SK-N-SH (cell line): ENCODE results near the gene CENPE. TPM values are rescaled to one million over a fixed set of nuclear protein-coding genes. Genes with fewer than 3 reads are reported as not detected.

ENCODE experiments used
- CTCF ChIA-PET: fragments of 300-600, 350-600 bp; formaldehyde crosslinking; extraction: SDS; loops from one replicate; lab custom pipeline; 2021; lab: Yijun Ruan, JAX
- POLR2A ChIA-PET: fragments of 350-600 bp; sonication (Branson Sonifier 250); formaldehyde crosslinking; extraction: SDS; loops from one replicate; lab custom pipeline; 2020; ENCODE audit warnings: antibody characterized with exemption, inconsistent platforms; lab: Yijun Ruan, JAX
- DNase-seq: peaks from one replicate; pipeline ENCODE4 v3.0.0; 2012
- H2AFZ ChIP-seq: fragments of 200-600 bp; sonication (generic); 2 replicates; pipeline ENCODE4 v1.8.1; 2016; ENCODE audit warnings: antibody characterized with exemption, mild to moderate bottlenecking, low read depth
- H3F3A ChIP-seq: fragments of 200-600 bp; sonication (generic); replicated peaks from 2 replicates; pipeline ENCODE3; 2016; ENCODE audit warnings: antibody characterized with exemption, mild to moderate bottlenecking; ENCODE audit not compliant: insufficient read depth
- H3K27ac ChIP-seq, 2 experiments: fragments of 200-500 bp in 1 of 2; fragments of 200-600 bp in 1 of 2; sonication (Bioruptor generic) in 1 of 2; sonication (generic), shearing (Covaris generic) in 1 of 2; 2 replicates each; pipeline versions ENCODE4 v1.5.1 to v1.6.1; 2014 to 2016; ENCODE audit warnings: low read depth in 2 of 2, inconsistent platforms in 1 of 2, low read length in 1 of 2, mild to moderate bottlenecking in 1 of 2, mixed read lengths in 1 of 2
- H3K27me3 ChIP-seq: fragments of 200-600 bp; sonication (generic), shearing (Covaris generic); 2 replicates; pipeline ENCODE4 v1.6.1; 2016; ENCODE audit warnings: mixed run types; ENCODE audit not compliant: insufficient read depth
- H3K36me3 ChIP-seq, 2 experiments: fragments of 200-500 bp in 1 of 2; fragments of 200-600 bp in 1 of 2; sonication (Bioruptor generic) in 1 of 2; sonication (generic) in 1 of 2; replicated peaks in 1 of 2; 2 replicates each; pipeline versions ENCODE3 to v1.5.1; 2014 to 2016; ENCODE audit warnings: low read length in 1 of 2, mild to moderate bottlenecking in 1 of 2; ENCODE audit not compliant: insufficient read depth in 2 of 2, control insufficient read depth in 1 of 2
- H3K4me1 ChIP-seq, 2 experiments: fragments of 200-500 bp in 1 of 2; fragments of 200-600 bp in 1 of 2; sonication (Bioruptor generic) in 1 of 2; sonication (generic), shearing (Covaris generic) in 1 of 2; 2 replicates each; pipeline versions ENCODE4 v1.5.1 to v1.6.1; 2014 to 2016; ENCODE audit warnings: low read depth in 1 of 2, low read length in 1 of 2, mixed run types in 1 of 2; ENCODE audit not compliant: insufficient read depth in 2 of 2, control insufficient read depth in 1 of 2
- H3K4me2 ChIP-seq: fragments of 200-600 bp; sonication (generic), shearing (Covaris generic); 2 replicates; pipeline ENCODE4 v1.6.1; 2017; ENCODE audit warnings: mixed run types
- H3K4me3 ChIP-seq, 2 experiments: fragments of 200-500 bp in 1 of 2; fragments of 200-600 bp in 1 of 2; sonication (Bioruptor generic) in 1 of 2; sonication (generic), shearing (Covaris generic) in 1 of 2; 2 replicates each; pipeline versions ENCODE4 v1.5.1 to v1.8.1; 2014 to 2016; ENCODE audit warnings: low read depth in 2 of 2, inconsistent platforms in 1 of 2, low read length in 1 of 2, mild to moderate bottlenecking in 1 of 2, mixed read lengths in 1 of 2, moderate library complexity in 1 of 2
- H3K79me2 ChIP-seq: fragments of 200-600 bp; sonication (generic); 2 replicates; pipeline ENCODE4 v1.8.1; 2017; ENCODE audit warnings: mild to moderate bottlenecking; ENCODE audit not compliant: insufficient read depth
- H3K9ac ChIP-seq: fragments of 200-600 bp; sonication (generic); 2 replicates; pipeline ENCODE4 v1.6.1; 2017; ENCODE audit warnings: mixed run types
- H3K9me2 ChIP-seq: fragments of 200-600 bp; sonication (generic); 2 replicates; pipeline ENCODE4 v1.6.1; 2017; ENCODE audit warnings: mixed run types
- H3K9me3 ChIP-seq: fragments of 200-600 bp; sonication (generic); 2 replicates; pipeline ENCODE4 v1.6.1; 2017; ENCODE audit warnings: mixed run types, mild to moderate bottlenecking, moderate library complexity
- H4K20me1 ChIP-seq: fragments of 200-600 bp; sonication (generic); 2 replicates; pipeline ENCODE4 v1.6.1; 2017; ENCODE audit warnings: mild to moderate bottlenecking, mixed run types; ENCODE audit not compliant: insufficient read depth
- CTCF ChIP-seq: fragments of 200-600 bp; sonication (generic); IDR thresholded peaks from 2 replicates; pipeline ENCODE4 v1.6.1; 2017; ENCODE audit warnings: antibody characterized with exemption, mild to moderate bottlenecking, moderate library complexity
- EZH2phosphoT487 ChIP-seq: fragments of 200-600 bp; sonication (generic); IDR thresholded peaks from 2 replicates; pipeline ENCODE4 v1.6.1; 2017; ENCODE audit warnings: low read depth, mixed run types, mild to moderate bottlenecking, antibody characterized with exemption, moderate library complexity, borderline replicate concordance
- PBX3 ChIP-seq: IDR thresholded peaks from 2 replicates; pipeline ENCODE4; 2012
- RCOR1 ChIP-seq: fragments of 150-350 bp; IDR thresholded peaks from 2 replicates; pipeline ENCODE4 v1.6.1; 2017; ENCODE audit warnings: antibody characterized with exemption, low read length
- RFX5 ChIP-seq: IDR thresholded peaks from 2 replicates; pipeline ENCODE4 v1.6.1; 2012; ENCODE audit warnings: mild to moderate bottlenecking, improper control_type of control experiment, low read length
- SIN3A ChIP-seq: IDR thresholded peaks from 2 replicates; pipeline ENCODE4 v1.6.1; 2012; ENCODE audit warnings: low read depth, mild to moderate bottlenecking, low read length, moderate library complexity, borderline replicate concordance
- SMC3 ChIP-seq: IDR thresholded peaks from 2 replicates; pipeline ENCODE4 v1.6.1; 2012; ENCODE audit warnings: low read depth, low read length, improper control_type of control experiment
- TAF1 ChIP-seq: IDR thresholded peaks from 2 replicates; pipeline ENCODE4 v1.6.1; 2012; ENCODE audit warnings: low read depth, mild to moderate bottlenecking, low read length, moderate library complexity, borderline replicate concordance
- TCF12 ChIP-seq: IDR thresholded peaks from 2 replicates; pipeline ENCODE4 v1.4.0; 2012
- TEAD4 ChIP-seq: IDR thresholded peaks from 2 replicates; pipeline ENCODE4 v1.4.0; 2012; ENCODE audit warnings: mild to moderate bottlenecking, borderline replicate concordance; ENCODE audit not compliant: insufficient read depth
- USF1 ChIP-seq: IDR thresholded peaks from 2 replicates; pipeline ENCODE4 v1.4.0; 2012; ENCODE audit warnings: low read depth, borderline replicate concordance
- ZBTB33 ChIP-seq: IDR thresholded peaks from 2 replicates; pipeline ENCODE4 v1.4.0; 2012; ENCODE audit warnings: low read depth, borderline replicate concordance
- WGBS: methylation state at CpG from one replicate; pipeline ENCODE4 v1.1.6; 2017; ENCODE audit warnings: low lambda C conversion rate; 5-methylcytosine and 5-hydroxymethylcytosine counted together
- polyA plus RNA-seq, 3 experiments: library from polyadenylated mRNA; depleted of rRNA; stranded (reverse); fragments of >200 nt; gene quantifications; 2 replicates each; pipeline ENCODE4 v1.2.3, GENCODE V29; 2012

CENPE gene
- polyA plus RNA-seq, 1 of the 3 experiments (the other 2 are of a cell fraction), result 1.7 TPM

GRCh38 chr4:103086551-103086950 lies 111.6 kb downstream of the CENPE start:
- Histone ChIP-seq H3K4me3 (no peak overlapping the region), H3F3A (no peaks in the 10 kb centered on the region), H3K27ac (no peak overlapping the region), H3K79me2 (no peaks in the 10 kb centered on the region), H3K4me1 (no peaks in the 10 kb centered on the region), H3K36me3 (peaks cover 46 to 78% of the 10 kb centered on the region in 2 experiments), H3K9me3 (no peaks in the 10 kb centered on the region), H3K9ac (no peak overlapping the region), H3K9me2 (no peaks in the 10 kb centered on the region), H3K27me3 (no peaks in the 10 kb centered on the region), H3K4me2 (no peak overlapping the region), H2AFZ (no peak overlapping the region), H4K20me1 (no peaks in the 10 kb centered on the region)
- ChIA-PET POLR2A (no interaction called here), CTCF (interaction anchor here (4.9 kb wide), 1 partner anchor 12 kb away, joined by 26 read pairs; the partner anchor contains the start of gene BDH2)
- WGBS, result 73% methylated on average over 1 of the region's 1 CpG
- TF ChIP-seq SMC3, result no peak
- no peak for TF ChIP-seq RCOR1
- no peak for TF ChIP-seq TEAD4
- TF ChIP-seq TCF12, result no peak
- no peak for TF ChIP-seq CTCF
- no peak for TF ChIP-seq PBX3
- no peak for TF ChIP-seq EZH2phosphoT487
- TF ChIP-seq ZBTB33, result no peak
- TF ChIP-seq RFX5, result no peak
- TF ChIP-seq TAF1, result no peak
- no peak for TF ChIP-seq SIN3A
- no peak for DNase-seq

GRCh38 chr4:103085555-103086196 lies 112.5 kb downstream of the CENPE start:
- ChIA-PET POLR2A (no interaction called here), CTCF (no interaction called here)
- H3K9ac ChIP-seq, result no peak overlapping the region
- no peaks in the 10 kb centered on the region for H3K79me2 ChIP-seq
- 90% methylated on average over 2 of the region's 2 CpGs for WGBS
- H3K4me2 ChIP-seq, result no peak overlapping the region
- H3K27ac ChIP-seq, result no peak overlapping the region
- H3K36me3 ChIP-seq, result peaks cover 40 to 77% of the 10 kb centered on the region in 2 experiments
- H4K20me1 ChIP-seq, result no peaks in the 10 kb centered on the region
- H3K27me3 ChIP-seq, result no peaks in the 10 kb centered on the region
- H3F3A ChIP-seq, result no peaks in the 10 kb centered on the region
- DNase-seq, result no peak
- H3K9me3 ChIP-seq, result no peaks in the 10 kb centered on the region
- H3K9me2 ChIP-seq, result no peaks in the 10 kb centered on the region
- no peak overlapping the region for H2AFZ ChIP-seq
- H3K4me1 ChIP-seq, result no peaks in the 10 kb centered on the region
- no peak overlapping the region for H3K4me3 ChIP-seq
- TF ChIP-seq PBX3, result no peak
- no peak for TF ChIP-seq TEAD4
- TF ChIP-seq CTCF, result no peak
- TF ChIP-seq RFX5, result peak; percentile 56; the same call in 1 of the 2 replicates
- TF ChIP-seq USF1, result no peak
